ENCODE results near the gene IL34.

IL34 gene

DNA sequence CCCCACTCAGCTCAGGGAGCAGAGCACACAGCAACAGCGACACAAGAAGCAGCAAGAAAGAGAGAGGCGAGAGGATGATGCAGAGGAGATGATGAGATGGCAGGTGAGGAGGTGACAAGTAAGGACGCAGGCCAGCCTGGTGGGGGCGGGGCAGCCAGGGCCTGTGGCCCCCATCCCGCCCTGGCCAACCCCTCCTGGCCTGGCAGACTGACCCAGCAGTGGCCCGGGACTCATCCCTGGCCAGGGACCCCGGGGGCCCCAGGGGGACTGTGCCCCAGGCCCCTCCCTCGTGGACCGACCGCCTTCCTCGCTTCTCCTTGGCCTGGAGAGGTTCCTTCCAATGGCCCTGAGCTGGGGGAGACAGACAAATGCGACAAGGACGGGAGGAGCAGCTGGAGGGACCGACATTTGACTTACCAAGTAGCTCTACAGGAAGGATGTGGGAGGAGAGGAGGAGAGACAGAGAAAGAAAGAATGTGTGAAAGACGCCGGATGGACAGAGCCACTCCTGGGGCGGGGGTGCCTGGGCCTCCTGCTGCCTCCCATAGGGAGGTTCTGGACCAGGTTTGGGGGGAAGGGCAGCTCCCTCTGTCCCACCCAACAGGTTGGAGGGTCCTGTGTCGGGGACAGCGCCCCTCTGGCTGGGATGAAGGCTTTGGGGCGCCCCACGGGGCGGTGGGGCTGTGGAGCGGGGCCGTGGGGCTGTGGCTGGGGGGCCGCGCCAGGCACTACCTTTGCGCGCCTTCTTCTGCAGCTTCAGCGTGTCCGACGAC is 32.7 kb downstream of the IL34 start:
- peak; percentile 26 for DNase-seq

DNA sequence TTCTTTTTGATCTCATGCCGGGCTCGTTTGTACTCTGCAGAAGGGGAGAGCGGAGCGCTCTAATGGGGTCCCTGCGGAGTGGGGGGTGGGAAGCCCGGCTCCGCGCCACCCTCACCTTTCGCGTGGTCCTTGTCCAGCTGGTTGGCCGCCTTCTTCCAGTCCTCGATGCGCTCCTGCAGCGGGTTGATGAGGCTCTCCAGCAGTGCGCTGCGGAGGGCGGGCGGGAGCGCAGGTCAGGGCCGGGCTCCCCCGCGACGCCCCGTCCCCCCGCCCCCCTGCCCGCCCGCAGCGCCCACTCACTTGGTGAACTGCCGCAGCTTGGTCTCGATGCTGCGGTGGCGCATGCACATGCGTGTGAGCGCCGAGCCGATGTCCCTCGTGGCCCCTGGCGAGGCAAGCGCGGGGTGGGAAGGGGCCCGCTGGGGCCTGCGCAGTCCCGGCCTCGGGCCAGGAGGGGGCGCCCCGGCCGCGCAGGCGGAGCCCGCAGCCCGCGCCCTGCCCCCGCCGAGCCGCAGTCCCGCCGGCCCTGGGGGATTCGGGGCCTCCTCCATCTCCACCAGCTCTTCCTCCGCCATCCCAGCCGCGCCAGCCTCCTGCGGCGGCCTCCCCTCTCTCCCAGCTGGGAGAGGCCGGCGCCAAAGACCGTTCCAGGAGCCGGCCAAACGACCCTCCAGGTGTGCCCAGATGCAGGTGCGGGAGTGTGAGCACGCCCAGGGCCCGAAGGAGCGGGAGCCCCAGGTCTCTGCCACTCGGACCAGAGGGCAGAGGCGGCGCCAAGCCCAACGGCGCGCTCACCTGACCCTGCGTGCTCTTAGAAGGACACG is 33.5 kb downstream of the IL34 start:
- DNase-seq = peak; percentile 59

DNA sequence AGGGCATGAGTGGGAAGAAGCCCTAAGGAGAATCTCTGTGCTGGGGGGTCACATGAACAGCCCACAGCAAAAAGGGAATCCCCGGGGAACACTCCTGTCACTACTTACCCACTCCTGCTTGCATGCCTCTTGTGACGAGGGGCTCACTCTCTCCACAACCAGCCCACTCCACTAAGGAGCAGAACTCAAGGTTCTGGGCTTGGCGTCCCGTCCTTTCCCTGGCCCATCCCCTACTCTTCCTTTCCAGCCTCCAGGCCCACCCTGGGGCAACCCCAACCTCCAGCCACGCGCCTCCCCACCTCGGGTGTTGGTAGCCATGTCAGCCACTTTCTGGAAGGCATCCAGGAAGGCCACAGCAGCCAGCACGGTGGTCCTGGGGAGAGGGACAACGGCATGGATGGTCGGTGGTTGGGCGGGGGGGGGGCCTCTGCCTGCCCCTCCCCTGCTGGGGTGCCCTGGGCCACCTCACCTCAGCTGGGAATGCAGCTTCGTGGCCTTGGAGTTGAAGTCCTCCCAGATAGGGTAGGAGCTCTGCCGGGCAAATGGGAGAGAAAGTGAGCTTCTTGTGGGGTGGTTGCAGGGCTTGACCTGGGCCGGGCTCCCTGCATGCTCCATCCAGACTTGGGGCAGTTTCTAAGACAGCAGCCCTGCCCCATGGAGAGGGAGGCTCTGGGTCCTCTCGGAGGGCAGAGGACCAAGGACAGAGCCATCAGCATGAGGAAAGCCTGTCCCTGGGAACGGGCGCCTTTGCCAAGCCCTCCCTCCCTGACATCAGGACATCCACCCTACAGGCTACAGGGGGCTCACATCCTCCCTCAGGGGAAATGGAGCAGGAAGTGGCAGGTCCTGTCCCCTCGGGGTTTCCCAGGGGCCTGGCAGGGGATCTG is 34.4 kb downstream of the IL34 start:
- peak; percentile 35 for DNase-seq

DNA sequence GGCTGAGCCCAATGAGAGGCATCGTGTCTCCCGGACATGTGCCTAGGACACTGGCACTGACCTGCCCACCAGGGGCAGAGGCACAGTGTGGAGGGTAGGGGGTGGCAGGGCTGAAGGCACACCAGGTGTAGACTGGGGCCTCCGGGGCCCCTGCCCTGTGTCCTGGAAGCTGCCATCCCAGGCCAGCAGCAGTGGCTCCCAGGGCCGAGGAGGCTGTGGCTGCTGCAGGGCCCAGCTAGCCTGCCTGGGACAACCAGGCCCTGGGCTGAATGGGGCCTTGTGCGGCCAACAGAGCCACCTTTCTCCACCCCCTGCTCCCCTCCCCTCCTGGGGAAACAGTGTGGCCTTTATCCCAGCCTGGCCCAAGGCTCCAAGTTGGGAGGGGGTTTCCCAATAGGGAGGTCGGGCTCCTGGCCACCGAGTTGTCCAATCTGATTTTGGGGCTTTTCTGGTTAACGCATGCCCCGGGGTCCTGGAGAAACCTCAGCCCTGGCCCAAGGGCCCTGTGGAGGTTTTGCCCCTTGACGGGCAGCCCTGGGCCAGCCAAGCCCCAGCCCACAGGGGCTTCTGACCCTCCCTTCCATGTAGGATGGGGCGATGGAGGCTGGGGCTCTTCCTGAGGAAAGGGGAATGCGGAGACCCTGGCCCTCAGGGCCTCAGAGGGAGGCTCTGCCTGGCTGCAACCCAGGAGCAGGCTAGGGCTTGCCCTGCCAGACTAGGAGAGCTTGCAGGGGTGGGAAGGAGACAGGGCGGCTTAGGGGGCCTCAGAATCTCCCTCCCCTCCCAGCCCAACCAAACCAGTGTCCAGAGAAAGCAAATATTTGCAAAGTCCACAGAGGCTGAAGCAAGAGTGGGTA is 35.3 kb downstream of the IL34 start:
- DNase-seq = peak; percentile 58

DNA sequence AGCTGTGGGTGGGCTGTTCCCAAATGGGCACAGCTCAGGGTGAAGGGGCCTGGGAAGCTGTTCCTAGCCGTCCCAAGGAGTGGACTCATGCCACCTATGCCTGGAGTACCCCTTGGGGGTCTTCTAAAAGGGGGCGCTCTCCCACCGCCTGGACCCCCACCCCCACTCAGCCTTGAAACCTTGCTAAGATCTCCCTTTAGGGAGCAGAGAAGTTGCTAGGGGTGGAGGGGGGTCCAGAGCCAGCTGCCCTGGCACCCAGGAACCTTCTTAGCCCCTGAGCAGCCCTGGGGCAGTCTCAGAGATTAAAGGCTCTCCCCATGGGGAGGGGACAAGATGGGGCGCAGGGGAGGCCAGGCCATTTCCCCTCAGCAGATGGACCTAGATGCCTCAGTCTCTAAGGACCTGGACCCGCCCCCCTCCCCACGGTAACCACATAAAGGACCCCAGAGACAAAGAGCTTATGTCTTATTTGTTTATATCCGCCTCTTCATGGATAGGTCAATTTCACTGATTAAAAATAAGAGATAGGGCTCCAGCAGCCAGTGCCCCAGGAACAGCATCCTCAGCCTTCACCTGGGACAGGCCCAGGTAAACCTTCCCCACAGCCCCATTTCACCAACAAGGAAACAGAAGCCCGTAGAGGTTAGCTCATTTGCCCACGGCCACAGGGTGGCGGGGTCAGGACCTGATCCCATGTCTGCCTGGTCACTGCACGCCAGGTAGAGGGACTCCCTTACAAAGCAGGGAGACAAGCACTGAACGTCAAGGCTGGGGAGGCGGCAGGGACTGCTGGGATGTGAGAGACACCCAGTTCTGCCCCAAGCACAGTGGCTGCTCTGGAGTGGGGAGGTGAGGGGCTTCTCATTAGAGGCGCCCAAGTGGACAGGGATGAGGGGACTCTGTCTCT is 36.1 kb downstream of the IL34 start:
- peak; percentile 17 for DNase-seq

DNA sequence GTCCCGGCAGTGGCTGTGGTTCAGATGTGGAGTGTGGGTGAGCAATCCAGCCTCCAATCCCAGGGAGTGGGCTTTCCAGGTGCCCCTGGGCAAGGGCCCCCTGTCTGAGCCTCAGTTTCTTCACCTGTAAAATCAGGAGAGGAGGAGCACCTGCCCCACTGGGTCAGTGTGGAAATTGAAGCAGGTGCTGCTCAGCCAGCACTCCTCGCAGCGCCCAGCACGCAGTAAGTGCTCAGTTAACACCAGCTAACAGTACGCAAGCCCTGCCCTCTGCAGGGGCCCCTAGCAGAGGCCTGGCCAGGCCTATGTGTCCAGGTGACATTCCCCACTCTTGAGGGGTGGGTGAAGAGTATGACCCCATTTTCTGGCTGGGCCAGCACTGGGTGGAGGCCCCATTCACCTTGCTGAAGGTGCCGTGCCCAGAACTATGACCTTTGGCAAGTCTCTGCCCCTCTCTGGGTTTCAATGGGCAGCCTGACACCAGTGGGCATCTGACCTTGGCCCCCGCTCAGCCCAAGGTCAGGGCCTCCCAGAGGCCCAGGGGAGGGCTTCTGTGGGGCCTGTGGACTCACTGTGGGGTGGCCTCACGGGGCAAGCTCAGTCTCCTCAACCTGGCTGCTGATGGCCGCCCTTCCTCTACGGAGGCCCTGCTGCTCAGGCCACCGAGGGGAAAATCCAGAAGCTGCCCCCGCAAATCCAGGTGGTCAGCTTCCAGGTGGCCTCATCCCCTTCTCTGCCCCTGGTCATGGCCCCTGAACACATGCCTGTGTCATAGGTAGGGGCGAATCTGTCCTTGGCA is 37.0 kb downstream of the IL34 start:
- DNase-seq = peak; percentile 20

DNA sequence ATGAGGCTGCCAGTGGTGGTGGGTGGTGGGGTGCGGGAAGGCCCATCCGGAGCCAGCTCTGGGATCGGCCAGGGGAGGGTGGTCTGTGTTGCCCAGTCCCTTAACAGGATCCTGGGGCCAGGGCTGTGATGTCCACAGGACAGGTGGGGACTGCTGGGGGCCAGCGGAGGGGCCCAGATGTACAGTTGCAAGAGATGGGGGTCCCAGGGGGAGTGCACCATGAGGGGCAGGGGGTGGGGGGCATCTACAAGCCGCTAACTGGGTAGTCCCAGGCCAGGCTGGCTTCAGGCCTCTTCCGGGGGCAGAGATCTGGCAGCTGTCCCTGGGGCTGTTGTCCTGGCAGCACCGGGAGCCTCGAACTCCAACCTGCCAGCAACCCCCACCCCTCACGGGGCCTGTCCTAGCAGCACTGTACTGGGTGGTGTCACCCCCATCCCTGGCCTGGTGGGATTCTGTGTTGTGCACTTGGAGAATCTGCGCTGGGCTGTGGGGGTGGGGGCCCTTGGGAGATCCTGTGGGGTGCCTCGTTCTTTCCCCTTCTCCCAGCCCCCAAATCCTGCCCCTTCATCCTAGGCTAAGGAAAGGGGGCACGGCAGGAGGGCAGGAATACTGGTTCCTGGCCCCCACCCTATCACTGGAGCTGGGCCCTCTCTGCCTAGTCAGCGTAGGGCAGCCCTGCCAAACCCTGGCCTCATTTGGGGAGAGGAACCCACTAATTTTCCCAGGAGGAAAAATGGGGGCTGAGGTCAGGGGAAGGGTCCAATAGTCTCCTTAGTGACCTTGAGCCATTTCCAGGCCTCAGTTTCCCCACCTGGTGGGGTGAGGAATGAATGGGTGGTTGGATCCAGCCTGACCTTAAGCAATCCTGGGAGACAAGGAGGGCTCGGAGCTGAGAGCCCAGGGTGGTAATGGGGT is 38.0 kb downstream of the IL34 start:
- peak; percentile 39 for DNase-seq

DNA sequence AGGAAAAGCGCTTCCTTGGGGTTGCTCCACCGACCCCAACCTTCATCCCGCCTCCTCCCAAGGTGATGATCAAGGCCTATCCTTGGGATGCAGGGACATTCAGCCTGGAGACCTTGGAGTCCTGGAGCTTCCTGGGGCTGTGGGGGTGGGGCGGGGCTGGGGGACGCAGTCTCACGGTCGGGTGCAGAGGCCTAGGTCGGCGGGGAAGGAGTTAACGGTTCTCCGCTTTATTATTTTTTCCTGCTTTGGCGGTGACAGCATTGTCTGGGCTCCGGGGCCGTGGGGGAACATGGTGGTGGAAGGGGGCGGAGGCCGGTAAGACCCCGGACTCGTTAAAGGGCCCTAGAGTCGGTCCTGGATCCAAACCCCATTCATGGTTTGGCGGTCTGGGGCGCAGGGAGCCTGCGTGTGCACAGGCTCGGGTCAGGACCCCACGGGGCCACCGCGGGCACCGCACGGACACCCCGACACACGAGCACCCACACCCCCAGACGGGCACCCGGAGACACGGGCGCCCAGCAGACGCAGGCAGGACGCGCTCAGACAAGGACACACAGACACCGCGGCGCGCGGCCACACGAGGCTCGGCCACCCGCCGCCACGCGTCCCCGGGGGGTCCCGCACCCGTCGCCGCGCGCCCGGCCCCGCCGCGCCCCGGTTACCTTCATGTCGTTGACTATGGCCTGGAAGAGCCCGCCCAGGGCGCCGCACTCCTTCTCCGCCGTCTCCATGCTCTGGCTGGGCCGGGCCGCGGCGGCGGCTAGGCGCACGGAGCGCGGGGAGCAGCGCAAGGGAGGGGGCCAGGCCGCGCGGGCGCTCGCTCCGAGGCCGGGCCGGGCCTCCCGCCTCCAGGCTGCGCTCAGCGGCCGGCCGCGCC is 38.9 kb downstream of the IL34 start:
- peak; percentile 56 for DNase-seq

DNA sequence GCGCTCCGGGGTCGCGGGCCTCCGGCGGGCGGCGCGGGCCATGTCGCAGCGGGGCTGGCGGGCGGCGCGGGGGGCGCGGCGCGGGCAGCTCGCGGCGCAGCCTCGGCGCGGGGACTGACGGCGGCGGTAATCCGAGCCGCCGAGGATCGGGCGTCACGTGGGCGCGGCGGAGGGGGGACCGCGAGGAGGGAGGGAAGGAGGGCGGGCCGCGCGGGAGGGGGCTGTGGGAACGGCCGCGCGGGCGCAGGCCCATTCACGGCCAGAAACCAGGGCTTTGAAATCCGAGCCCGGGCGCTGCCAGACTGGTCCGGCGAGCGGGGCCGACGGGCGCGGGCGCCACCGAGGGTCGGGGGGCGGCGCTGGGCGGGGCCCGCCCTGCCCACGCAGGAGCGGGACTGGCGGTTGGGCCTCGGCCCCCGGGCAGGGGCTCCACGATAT is 39.6 kb downstream of the IL34 start, which contains the start of gene MTSS2:
MTSS2 (minus strand) TSS at position 116 of the 438 bp plus-strand sequence. CDS start 262 bp downstream, outside the sequence.
- DNase-seq = peak; percentile 93

DNA sequence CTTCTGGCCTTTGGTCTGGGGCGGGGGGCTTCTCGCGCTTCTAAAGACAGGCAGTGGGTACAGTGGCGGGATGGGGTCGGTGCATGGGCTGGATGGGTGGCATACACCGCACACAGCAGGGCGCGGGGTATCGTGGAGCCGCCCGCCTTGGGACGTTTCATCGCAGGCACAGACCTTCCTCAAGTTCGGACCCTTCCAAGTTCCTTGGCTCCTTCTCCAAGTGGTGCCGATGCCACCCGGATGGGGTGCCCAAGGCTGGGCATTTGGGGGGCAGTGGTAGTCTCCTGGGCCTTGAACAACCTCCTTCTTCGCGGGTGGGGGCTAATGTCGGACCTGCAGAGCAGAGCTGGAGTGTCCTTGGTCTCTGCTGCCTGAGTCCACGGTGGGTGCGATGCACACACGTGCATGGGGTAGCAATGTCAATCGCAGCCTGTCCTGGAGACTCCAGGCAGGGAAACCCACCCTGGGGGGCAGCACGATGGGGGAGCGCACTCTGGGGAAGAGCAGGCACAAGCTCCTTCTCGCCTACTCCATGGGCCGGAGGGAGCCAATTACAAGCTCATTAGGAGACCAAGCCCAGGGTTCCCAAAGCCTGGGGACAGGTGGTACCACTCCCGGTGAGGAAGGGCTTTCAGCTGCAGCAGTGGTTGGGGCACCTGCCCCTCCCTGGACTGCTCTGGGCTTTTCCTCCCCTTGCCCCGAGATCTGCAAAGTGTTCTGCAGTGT is 40.2 kb downstream of the IL34 start:
- DNase-seq = peak; percentile 45

DNA sequence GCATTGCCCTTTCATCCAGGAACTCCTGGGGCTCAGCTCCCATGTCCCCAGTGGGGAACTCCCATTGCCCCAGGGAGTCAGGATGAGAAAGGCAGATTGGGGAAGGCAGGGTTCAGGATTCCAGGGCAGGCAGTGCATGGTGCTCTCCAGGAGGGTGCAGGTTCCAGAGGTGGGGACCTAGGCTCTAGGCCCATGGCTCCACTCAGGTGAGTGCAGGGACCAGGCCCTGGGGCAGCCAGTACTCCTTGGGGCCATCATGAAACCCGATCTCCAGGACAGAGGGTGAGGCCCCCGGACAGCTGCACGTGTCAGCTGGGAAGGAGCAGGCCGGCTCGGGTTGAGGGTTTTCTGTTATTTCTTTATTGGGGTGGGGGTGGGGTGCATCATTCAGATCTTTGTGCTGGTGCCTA is 40.7 kb downstream of the IL34 start:
- peak; percentile 69 for DNase-seq

DNA sequence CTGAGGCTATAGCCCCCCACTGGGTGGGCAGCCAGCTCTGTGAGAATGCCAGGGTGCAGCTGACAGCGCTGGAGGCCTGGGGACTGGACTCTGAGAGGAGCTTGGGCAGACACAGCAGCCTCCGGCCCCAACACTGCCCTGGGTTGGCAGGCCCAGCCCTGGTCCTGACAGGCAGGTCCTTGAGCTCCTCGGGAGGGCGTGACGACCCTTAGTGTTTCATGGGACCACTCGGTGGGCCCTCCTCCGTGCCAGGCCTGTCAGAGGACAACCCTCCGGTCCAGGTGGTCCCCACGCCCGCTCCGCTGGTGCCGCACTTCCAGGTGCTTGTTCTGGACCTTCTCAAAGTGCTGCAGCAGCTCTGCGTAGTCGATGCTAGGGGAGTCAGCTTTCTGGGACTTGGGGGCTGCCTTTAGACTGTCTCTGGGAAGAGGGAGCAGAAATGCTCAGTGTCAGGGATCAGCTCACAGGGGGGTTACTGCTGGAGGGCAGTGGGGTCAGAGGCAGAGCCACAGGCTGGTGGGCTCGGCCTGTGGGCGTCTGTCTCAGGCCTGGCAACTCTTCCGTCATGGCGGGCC is 41.4 kb downstream of the IL34 start:
- DNase-seq = no peak

DNA sequence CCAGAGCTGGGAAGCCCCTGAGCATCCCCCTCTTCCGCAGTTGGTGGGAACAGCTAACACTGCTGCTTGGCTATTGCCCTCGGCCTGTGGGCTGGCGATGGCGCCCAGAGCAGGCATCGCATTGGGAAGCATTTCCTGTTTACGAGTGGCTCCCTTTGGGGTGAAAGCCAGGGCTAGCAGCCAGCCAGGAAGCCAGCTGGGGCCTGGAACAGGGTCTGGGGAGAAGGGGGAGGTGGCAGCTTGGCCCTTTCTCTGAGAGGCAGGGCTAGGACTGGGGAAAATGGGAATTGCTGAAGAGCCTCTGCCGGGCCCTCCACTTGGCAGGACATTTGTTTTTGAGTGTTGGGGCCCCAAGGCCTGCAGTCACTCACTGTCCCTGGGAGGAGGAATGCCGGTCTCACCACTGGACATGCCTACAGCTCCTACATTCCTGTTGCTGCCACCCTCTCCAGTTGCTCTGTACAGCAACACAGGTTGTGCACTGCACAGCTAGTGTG is 41.9 kb downstream of the IL34 start:
- DNase-seq = peak; percentile 87

DNA sequence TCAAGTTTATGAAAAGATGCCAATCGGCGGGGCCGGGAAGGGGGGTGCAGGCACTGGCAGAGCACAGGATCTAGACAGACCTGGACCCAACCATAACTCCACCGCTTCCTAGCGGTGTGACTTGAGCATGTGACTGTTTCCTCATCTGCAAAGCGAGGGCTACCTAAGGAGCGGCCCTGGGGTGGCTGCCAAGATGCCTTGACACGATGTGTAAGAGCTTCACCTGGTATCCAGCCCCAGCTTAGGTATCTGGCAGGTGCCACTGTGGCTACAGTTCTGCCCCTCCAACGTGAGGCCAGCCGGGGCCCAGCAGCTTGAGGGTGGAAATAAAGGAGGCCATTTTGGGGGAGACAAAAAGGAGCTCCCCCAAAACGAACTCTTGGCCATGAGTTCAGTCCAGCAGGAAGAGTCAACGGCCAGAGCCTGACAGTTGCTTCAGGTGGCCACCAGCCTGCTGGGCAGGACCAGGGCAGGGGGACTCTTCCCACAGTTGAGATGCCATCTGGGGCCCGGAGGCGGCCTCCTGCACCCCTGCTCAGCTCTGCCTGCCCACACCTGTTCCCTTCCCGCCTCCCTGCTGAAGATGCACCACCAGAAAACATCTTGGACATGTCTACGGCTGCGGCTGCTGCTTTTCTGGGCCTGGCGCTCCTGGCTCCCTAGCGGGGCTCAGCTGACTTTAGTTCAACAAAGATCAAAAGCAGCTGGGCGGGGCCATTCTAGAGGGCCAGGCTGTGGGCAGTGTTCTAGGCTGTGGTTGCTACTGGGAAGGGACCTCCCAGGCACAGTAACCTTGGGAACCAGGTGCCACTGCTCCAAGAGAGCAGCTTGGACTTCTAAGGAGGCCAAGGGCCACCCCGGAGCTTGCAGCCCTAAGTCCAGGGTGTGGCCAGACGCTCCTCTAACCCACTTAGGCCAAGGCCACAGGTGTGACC is 42.9 kb downstream of the IL34 start:
- DNase-seq = peak; percentile 63

Data from right hindlimb (tissue), 1 donor.